ENCODE data around the gene IGSF21. TPM values are rescaled to one million over a fixed set of nuclear protein-coding genes. Genes with fewer than 3 reads are reported as not detected.

IGSF21 gene
- total and polyA plus RNA-seq, 10 of the 15 experiments (the other 5 are each of a cell fraction or from before 2014, with no cell fraction given): 0.03 to 0.49 TPM; not detected in 8

- no peak for TF ChIP-seq ZNF592 (IDR thresholded peaks at IDR 0.05)
These were observed 14.0 kb upstream of the IGSF21 start (continued) for GRCh38 chr1:18093646-18094045.

- ChIA-PET CTCF (no interaction called here), POLR2A (no interaction called here), RAD21 (ENCODE audit: unreplicated experiment) (no interaction called here), SMC1A (ENCODE audit: uncharacterized antibody, unreplicated experiment) (interaction anchor here (0.6 kb wide), 1 partner anchor 1406 kb away, joined by 3 read pairs; no protein-coding TSS in a partner anchor)
- no peak for DNase-seq (ENCODE audit: low read depth, low spot score)
- FAIRE-seq: no peak
- no peaks in the 10 kb centered on the region for H3K9me3 ChIP-seq (replicated peaks; ENCODE audit: control insufficient read depth, insufficient read depth, low read length)
- WGBS (ENCODE audit: insufficient coverage, insufficient replicate concordance, low lambda C conversion rate, missing lambda C conversion rate): 45% methylated on average over 1 of the region's 1 CpG
- H3K27ac ChIP-seq (ENCODE audit: control insufficient read depth, insufficient read depth): no peak overlapping the region
- intact Hi-C loops (cut with micrococcal nuclease; ENCODE audit: unreplicated experiment): no loop called here
- in situ Hi-C loops (cut with MboI): loop anchor here (10.0 kb wide), 1 partner anchor 429 kb away; no protein-coding TSS in a partner anchor
- H3K4me3 ChIP-seq: no peak overlapping the region
- H3K36me3 ChIP-seq (ENCODE audit: control insufficient read depth in 2 of 2, insufficient read depth in 2 of 2, low read length in 1 of 2): no peaks in the 10 kb centered on the region
- TF ChIP-seq ZZZ3 (IDR thresholded peaks at IDR 0.05; ENCODE audit: control insufficient read depth, insufficient read length, low read depth): no peak
- TF ChIP-seq STAT1 (conservative IDR thresholded peaks at IDR 0.05): no peak
- TF ChIP-seq ZNF592 (IDR thresholded peaks at IDR 0.05): no peak
- no peak overlapping the region for H3K4me2 ChIP-seq (ENCODE audit: control insufficient read depth, insufficient read depth)
- H3K9ac ChIP-seq (ENCODE audit: control insufficient read depth, insufficient read depth, low read length): no peak overlapping the region
- no TSS peak for BruUV-seq (replicated peaks)
- no peaks in the 10 kb centered on the region for H4K20me1 ChIP-seq (ENCODE audit: control insufficient read depth, insufficient read depth)
- H2AFZ ChIP-seq (ENCODE audit: control insufficient read depth, low read depth, low read length): no peak overlapping the region
- H3K4me1 ChIP-seq (ENCODE audit: control insufficient read depth, insufficient read depth, low read length): no peaks in the 10 kb centered on the region
- no peaks in the 10 kb centered on the region for H3K79me2 ChIP-seq (ENCODE audit: control insufficient read depth, insufficient read depth, low read length)
- no peak for ATAC-seq
- H3K27me3 ChIP-seq (replicated peaks in 1 of 2; ENCODE audit: control insufficient read depth in 2 of 2, insufficient read depth in 2 of 2, low read length in 1 of 2): peaks cover 0 to 2% of the 10 kb centered on the region in 2 experiments; a peak in 2 of 4 replicates
These were observed 13.5 kb upstream of the IGSF21 start for GRCh38 chr1:18094096-18094495.

Data from GM12878 (cell line).